ENCODE measurements around the gene NUP85.
"Not testable (repeated sequence)": the region's sequence is repeated elsewhere in the genome, so short reads cannot be mapped to it uniquely, and the experiment has no call there.

The NUP85 gene, protein sequence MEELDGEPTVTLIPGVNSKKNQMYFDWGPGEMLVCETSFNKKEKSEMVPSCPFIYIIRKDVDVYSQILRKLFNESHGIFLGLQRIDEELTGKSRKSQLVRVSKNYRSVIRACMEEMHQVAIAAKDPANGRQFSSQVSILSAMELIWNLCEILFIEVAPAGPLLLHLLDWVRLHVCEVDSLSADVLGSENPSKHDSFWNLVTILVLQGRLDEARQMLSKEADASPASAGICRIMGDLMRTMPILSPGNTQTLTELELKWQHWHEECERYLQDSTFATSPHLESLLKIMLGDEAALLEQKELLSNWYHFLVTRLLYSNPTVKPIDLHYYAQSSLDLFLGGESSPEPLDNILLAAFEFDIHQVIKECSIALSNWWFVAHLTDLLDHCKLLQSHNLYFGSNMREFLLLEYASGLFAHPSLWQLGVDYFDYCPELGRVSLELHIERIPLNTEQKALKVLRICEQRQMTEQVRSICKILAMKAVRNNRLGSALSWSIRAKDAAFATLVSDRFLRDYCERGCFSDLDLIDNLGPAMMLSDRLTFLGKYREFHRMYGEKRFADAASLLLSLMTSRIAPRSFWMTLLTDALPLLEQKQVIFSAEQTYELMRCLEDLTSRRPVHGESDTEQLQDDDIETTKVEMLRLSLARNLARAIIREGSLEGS

DNA sequence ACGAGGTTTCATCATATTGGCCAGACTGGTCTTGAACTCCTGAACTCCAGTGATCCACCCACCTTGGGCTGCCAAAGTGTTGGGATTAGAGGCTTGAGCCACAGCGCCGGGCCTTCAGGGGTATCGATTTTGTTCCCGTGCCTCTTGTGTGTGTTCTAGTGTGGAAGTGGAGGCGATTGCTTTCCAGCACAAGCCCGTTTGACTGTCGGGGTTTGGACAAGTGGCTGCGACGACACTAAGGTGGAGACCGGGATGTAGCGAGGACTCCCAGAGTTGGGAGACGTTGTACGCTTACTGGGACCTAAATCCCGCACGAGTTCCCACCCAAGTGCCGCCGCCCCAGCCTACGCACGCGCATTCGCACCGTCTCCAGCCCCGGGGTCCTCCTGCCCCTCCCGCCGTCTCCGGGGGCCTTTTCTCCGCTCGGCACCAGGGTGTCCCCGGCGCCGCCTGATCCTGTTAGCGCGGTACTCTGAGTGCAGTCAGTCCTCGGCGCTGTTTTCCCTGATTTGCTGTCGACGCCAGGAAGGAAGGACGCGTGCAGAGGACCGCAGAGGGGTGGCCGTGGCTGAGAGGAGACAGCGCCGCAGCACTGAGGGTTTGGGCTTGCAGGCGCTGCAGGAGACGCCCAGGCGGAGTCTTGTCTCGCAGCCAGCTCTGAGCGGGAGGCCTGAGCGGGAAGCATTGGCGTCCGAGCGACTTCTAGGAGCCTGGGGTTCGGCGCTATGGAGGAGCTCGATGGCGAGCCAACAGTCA is at the start of gene NUP85:
Gene NUP85 (plus strand): TSS at position 643 of the 756 bp plus-strand sequence. CDS start 83 bp downstream, at position 726.
- DNase-seq (ENCODE audit: low read depth): peak; percentile 84

DNA sequence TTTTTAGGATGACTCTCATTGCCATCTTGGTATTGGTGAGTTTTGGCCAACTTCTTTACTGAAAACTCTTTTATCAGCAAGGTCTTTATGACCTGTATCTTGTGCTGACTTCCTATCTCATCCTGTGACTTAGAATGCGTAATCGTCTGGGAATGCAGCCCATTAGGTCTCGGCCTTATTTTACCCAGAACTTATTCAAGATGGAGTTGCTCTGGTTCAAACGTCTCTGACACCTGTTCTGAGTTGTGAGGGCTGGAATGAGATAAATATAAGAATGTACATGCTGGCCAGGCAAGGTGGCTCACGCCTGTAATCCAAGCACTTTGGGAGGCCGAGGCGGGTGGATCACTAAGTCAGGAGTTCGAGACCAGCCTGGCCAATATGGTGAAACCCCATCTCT is 47.0 kb upstream of the NUP85 start:
- not testable (repeated sequence) for DNase-seq (ENCODE audit: low read depth)

DNA sequence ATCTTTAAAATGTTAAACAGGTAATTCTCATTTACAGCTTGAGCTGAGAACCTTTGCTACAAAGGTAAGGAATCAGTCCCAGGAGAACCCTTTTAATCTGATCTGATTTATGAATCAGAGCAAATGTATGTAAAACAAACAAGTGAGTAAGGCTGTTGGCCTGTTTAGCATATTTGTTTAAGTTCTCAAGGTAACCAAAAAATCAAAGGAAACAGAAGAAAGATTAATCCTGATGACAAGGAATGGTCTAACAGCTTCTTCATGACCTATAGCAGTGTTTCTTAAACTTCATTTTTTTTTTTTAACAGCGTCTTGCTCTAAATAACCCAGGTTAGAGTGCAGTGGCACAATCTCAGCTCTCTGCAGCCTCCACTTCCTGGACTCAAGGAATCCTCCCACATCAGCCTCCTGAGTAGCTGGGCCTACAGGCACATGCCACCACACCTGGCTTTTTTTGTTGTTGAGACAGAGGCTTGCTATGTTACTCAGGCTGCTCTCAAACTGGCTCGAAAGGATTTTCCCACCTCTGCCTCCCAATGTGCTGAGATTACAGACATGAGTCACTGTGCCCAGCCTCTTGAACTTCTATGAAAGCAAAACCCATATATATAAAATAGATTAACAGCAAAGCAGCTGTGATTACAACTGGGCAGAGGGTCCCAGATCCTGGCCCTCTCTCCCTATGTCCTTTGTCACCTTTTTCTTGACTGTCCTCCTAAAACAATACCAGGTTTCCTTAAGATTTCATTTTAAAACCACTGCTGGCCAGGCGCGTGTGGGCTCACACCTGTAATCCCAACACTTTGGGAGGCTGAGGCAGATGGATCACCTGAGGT is 46.1 kb upstream of the NUP85 start:
- DNase-seq (ENCODE audit: low read depth): no peak

DNA sequence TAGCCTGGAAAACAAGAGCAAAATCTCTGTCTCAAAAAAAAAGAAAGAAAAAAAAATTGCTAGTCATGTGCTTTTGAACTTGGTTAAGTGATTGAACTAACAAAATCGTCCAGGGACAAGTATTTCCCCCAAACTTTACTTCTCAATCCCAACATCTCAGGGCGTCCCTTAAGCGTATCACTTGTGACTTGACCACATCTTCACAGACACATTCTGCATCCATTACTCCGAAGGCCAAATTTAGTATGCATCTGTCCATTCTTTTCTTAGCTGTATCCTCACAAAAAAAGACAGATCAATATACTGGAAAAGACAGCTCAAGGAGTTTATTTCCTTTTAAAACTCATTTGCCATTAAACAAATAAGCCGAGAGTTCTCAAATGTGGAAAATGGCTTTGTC is 45.3 kb upstream of the NUP85 start:
- DNase-seq (ENCODE audit: low read depth): no peak

DNA sequence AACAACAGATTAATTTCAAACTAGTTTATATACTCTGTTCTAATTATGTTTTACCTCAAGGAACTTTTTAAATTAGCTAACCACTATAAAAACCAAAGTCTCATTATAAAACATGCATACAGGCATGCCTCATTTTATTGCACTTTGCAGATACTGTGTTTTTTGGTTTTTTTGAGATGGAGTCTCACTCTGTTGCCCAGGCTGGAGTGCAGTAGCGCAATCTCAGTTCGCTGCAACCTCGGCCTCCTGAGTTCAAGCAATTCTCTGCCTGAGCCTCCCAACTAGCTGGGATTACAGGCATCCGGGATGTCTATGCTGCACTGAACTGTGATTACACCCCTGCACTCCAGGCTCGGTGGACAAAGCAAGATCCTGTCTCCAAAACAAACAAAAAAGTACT is 42.4 kb upstream of the NUP85 start:
- DNase-seq (ENCODE audit: low read depth): no peak

DNA sequence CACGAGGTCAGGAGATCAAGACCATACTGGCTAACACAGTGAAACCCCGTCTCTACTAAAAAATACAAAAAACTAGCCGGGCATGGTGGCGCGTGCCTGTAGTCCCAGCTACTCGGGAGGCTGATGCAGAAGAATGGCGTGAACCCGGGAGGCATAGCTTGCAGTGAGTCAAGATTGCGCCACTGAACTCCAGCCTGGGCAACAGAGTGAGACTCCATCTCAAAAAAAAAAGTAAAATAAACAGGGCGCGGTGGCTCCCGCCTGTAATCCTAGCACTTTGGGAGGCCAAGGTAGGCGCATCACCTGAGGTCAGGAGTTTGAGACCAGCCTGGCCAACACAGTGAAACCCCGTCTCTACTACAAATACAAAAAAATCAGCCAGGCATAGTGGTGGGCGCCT is 40.9 kb upstream of the NUP85 start:
- not testable (repeated sequence) for DNase-seq (ENCODE audit: low read depth)

DNA sequence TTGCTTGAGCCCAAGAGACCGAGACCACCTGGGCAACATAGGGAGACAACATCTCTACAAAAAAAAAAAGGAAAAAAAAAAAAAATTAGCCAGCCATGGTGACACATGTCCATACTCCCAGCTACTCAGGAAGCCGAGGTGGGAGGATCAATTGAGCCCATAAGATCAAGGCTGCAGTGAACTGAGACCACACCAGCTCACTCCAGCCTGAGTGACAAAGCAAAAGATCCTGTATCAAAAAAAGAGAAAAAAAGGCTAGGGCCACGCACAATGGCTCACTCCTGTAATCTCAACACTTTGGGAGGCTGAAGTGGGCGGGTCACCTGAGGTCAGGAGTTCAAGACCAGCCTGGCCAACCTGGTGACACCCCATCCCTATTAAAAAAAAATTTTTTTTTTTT is 36.5 kb upstream of the NUP85 start:
- DNase-seq (ENCODE audit: low read depth): no peak

DNA sequence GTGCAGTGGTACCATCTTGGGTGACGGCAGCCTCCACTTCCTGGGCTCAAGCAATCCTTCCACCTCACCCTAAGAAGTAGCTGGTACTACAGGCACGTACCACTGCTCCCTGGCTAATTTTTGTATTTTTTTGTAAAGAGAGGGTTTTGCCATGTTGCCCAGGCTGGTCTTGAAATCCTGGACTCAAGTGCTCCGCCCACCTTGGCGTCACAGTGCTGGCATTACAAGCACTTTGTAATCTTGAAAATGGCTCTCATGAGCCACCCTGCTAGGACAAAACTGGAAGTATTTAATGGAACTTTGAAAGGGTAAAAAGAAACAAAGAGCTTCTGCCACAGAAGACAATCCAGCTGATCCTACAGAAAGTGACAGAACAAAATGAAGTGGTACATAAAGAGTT is 32.0 kb upstream of the NUP85 start:
- no peak for DNase-seq (ENCODE audit: low read depth)

DNA sequence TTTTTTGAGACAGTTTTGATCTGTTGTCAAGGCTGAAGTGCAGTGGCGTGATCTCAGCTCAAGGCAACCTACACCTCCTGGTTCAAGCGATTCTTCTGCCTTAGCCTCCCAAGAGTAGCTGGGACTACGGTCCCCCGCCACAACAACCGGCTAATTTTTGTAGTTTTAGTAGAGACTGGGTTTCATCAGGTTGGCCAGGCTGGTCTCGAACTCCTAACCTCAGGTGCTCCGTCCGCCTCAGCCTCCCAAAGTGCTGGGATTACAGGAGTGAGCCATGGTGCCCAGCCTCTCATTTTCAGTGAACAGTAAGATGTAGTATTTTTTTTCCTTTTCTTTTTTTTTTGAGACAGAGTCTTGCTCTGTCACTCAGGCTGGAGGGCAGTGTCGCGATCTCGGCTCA is 30.5 kb upstream of the NUP85 start:
- no peak for DNase-seq (ENCODE audit: low read depth)

DNA sequence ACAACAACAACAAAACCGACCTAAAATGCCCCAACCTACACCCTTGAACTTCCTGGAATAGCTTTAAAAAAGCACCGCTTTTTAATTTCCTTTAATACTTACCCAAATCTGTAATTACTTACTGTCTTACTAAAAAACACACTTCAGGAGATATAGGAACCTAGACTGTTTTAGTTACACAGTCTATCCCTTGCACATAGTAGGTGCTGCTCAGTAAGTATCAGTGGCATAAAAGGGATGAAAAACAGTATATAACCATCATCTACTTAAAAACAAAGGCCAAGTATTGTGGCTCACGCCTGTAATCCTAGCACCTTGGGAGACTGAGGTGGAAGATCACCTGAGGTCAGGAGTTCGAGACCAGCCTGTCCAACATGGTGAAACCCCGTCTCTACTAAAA is 28.9 kb upstream of the NUP85 start:
- no peak for DNase-seq (ENCODE audit: low read depth)

DNA sequence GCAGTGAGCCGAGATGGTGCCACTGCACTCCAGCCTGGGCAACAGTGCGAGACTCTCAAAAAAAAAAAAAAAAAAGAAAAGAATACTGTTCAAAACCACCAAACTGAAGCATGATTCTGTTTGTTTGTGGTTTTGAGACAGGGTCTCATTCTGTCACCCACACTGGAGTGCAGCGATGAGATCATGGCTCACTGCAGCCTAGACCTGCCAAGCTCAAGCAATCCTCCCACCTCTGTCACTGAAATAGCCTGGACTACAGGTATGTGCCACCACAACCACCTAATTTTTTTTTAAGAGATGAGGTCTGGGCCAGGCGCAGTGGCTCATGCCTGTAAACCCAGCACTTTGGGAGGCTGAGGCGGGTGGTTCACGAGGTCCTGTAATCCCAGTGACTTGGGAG is 27.0 kb upstream of the NUP85 start:
- no peak for DNase-seq (ENCODE audit: low read depth)

DNA sequence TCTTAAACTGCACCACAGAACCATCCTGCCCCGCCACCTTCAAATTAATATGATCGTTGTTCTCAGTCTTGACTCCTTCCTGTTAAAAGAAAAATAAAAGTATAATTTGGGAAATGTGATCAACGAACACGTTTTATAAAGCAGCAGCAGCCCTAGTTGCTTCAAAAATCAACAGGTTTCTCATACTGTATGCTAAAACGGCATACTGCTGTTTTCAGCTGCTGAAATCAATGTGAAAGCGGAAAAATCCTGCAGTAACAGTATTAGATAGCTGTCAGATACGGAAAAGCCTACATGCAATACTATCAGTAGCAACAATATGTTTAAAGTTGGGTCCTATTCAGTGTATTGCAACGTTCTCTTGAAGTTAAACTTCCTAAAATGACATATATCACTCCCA is 24.4 kb upstream of the NUP85 start:
- DNase-seq (ENCODE audit: low read depth): no peak

DNA sequence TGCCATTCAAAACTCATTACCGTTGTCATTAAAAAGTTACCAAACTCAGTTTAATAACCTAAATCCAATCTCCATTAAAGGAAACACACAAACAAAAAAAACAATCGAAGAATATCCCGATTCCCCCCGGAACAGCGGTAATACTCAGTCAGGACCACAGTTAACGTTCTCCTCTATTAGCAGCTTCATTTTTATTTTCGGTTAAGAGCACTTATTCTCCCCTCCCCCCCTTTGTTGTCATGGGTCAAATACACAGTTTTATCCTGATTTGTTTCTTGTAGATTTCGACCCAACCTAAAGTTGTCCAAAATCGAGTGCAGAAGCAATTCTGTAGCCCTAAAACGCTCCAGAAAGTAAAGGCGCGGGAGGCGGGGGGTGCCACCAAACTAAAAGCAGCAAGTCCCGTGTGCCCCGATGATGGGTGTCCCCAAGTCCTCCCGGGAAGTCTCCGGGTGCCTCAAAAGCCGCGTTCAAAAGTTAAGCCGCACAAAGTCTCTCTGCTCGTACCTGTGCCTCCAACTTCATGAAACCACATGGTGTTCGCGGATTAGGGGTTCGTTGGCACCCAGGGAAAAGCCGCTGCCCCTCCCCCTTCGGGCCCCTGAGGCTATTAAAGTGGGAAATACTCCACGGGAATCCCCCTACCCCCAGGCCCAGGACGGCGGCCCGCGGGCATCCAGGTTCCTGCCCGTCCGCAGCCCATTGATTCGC is 23.7 kb upstream of the NUP85 start:
- peak; percentile 8 for DNase-seq (ENCODE audit: low read depth)

DNA sequence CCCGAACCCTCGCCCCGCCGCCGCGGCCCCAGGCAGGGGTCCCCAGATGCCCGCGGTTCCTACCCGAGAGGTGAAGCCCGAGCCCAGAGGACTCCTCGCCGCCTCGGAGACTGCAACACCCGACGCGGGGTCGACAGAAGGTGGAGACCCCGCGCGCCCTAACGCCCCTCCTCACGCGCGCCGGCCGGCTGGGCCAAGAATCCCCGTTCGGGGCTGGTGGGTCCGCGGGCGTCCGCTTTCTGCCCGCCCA is 23.2 kb upstream of the NUP85 start:
- no peak for DNase-seq (ENCODE audit: low read depth)

DNA sequence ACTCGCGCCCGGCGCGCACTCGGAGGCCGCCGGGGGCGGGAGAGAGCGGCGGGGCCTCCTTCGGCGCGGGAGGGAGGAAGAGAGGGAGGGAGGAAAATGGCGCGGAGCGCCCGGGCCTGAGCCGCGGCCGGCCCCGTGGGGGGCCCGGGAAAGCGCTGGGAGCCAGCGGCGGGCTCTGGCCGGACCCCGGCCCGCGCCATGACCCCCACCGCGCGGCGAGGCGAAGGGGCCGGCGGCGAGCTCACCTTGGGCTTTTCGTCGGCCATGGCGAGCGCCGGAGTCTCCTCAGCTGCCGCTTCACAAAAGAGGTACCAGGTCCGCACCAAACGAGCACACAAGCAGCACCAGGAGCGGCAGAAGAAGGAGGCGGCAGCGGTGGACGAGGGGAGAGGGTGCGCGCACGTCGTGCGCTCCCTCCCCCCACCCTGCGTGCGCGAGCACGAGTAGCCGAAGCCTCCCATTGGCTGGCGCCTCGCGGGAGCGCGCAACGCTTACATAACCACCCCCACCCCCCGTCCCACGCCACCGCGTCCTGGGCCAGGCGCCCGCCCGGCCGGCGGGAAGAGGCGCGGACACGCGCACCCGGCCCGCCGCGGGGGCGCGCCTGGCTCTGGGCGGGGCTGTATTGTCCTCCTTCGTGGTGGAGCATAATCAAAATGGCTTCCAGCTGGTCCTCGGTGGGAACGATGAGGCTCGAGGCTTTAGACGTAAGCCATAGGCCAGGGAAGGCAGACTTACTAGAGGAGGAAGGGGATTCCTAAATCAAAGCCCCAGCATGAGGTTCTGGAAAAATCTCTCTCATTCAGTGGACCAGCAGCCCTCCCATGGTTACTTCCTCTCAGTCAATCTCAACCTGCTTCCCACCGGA is 22.7 kb upstream of the NUP85 start, which contains the start of gene SUMO2:
Gene SUMO2 (minus strand): TSS at position 391 of the 868 bp plus-strand sequence. CDS start 125 bp downstream, at position 266.
- DNase-seq (ENCODE audit: low read depth): peak; percentile 96

DNA sequence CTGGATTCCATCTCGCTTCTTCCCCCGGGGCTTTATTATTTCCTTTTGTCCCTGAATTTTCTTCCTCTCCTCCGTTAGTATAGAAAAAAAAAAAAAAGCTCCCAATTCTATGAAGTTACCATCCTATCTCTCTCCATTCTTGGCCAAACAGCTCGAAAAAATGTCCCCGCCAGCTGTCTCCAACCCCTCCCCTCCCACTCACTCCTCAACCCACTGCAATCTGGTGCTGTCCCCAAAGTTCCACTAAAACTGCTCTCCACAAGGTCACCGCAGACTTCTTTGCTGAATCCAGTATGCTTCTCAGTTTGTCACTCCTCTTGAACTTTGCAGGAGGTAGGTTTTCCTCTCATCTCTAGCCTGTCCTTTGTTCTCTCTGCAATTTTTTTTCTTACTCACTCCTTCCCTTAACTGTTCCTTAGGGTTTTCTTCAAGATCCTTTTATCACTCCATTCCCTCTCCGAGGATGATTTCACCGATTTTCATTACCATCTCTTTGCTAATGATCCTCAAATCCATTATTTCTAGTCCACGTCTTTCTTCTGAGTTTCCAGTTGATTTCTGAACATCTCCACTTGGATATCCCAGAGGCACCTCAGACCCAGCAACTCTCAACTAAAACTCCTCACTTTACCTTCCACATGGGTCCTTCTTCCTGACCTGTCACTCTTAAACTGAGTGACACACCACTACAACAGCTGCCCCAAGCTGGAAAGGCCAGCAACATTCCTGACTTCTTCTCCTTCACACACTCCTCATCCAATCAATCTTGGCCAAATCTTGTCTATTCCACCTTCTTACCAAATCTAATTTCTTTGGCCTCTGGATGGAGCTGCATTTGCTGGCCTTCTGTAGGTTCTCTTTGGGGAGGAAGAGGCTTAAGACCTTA is 21.2 kb upstream of the NUP85 start:
- no peak for DNase-seq (ENCODE audit: low read depth)

DNA sequence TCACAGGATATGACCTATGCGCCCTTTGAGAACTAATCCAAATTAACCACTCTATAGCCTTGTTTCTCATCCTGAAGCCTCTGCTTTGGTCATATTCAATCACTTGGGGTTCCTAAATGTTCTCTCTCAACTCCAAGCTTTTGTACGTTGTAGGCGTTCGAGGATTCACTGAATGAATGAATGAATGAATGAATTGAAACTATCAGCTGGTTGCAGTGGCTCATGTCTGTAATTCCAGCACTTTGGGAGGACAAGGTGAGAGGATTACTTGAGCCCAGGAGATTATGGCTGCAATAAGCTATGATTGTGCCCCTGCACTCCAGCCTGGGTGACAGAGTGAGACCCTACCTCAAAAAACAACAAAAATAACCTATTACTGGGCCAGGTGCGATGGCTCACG is 16.9 kb upstream of the NUP85 start:
- no peak for DNase-seq (ENCODE audit: low read depth)

DNA sequence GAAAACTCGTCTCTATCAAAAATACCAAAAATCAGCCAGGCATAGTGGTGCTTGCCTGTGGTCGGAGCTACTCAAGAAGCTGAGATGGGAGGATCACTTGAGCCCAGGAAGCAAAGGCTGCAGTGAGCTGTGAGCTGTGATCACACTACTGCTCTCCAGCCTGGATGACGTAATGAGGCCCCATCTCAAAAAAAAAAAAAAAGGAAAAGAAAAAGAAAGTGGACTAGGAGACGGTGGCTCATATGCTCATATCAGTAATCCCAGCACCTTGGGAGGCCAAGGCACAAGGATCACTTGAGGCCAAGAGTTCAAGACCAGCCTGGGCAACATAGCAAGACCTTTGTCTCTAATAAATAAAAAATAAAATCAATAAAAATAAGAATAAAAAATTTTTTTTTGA is 13.9 kb upstream of the NUP85 start:
- DNase-seq (ENCODE audit: low read depth): no peak

DNA sequence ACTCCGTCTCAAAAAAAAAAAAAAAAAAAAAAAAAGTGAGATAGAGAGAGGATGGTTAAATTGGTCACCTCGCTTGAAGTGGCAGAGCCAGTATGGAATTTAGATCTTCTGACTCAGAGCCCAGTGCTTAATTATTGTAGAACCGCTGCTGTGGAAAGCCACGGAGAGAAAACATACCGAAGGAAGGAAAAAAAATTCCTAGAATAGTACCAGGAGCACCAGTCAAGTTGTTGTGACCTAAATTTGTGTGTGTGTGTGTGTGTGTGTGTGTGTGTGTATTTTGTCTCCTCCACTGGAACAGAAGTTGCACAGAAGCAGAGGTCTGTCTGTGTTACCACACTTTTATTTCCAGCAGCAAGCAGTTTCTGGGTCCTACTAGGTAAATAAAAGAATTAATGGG is 10.6 kb upstream of the NUP85 start:
- DNase-seq (ENCODE audit: low read depth): no peak
